AG04449 (cell line): ENCODE data around the gene DDIT3.

Experiments
- CTCF ChIA-PET: fragments of 350-600 bp; formaldehyde crosslinking; extraction: SDS; loops from one replicate; lab custom pipeline; 2021; ENCODE audit warnings: antibody characterized with exemption; lab: Yijun Ruan, JAX
- POLR2A ChIA-PET: fragments of 400-600, 350-600 bp; formaldehyde crosslinking; extraction: SDS; loops from one replicate; lab custom pipeline; 2020; ENCODE audit warnings: antibody characterized with exemption, inconsistent platforms; lab: Yijun Ruan, JAX
- DNase-seq: peaks from one replicate; pipeline ENCODE4 v3.0.0-alpha.2; 2010; ENCODE audit warnings: low read depth, low spot score
- H3K4me3 ChIP-seq: 2 replicates; pipeline ENCODE4 v1.5.1; 2011; ENCODE audit warnings: low read depth, mild to moderate bottlenecking, control low read depth, low read length
- CTCF ChIP-seq: IDR thresholded peaks from one replicate; pipeline ENCODE4 v1.5.1; 2011; ENCODE audit warnings: mild to moderate bottlenecking, moderate library complexity, low read length, control low read depth, inconsistent platforms; ENCODE audit not compliant: insufficient read depth; ENCODE audit errors: missing control alignments

DDIT3 gene

GRCh38 chr12:57548488-57548887, 28.2 kb upstream of the DDIT3 start:
- CTCF ChIA-PET: no interaction called here
- TF ChIP-seq CTCF: no peak

DNA sequence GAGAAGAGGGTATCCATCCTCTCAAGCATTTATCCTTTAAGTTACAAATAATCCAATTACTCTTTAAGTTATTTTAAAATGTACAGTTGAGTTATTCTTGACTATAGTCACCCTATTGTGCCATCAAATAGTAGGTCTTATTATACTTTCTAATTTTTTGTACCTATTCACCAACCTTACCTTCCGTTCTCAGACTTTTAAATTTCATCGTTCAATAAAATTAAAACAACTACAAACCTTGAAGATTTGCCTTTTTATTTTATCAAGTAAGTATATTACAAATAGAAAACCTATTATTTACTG, 27.6 kb upstream of the DDIT3 start:
- TF ChIP-seq CTCF: no peak
- H3K4me3 ChIP-seq: no peak overlapping the region
- CTCF ChIA-PET: no interaction called here
- POLR2A ChIA-PET: no interaction called here
- DNase-seq: no peak

More at GRCh38 chr12:57548488-57548887, 28.2 kb upstream of the DDIT3 start:
- POLR2A ChIA-PET: no interaction called here
- no peak for DNase-seq
- H3K4me3 ChIP-seq: no peak overlapping the region

GRCh38 chr12:57547288-57548012, 27.1 kb upstream of the DDIT3 start:
- peak overlapping the region; percentile 25 for H3K4me3 ChIP-seq
- ChIA-PET CTCF (interaction anchor here (1.6 to 2.0 kb wide), 3 partner anchors 12 to 36 kb away, joined by 3 to 11 read pairs (median 11); no protein-coding TSS in a partner anchor), POLR2A (interaction anchor here (0.6 to 2.2 kb wide), 5 partner anchors 9 to 28 kb away, joined by 3 to 12 read pairs (median 4); partner anchors contain the start of gene DDIT3)
- DNase-seq: no peak
- no peak for TF ChIP-seq CTCF

DNA sequence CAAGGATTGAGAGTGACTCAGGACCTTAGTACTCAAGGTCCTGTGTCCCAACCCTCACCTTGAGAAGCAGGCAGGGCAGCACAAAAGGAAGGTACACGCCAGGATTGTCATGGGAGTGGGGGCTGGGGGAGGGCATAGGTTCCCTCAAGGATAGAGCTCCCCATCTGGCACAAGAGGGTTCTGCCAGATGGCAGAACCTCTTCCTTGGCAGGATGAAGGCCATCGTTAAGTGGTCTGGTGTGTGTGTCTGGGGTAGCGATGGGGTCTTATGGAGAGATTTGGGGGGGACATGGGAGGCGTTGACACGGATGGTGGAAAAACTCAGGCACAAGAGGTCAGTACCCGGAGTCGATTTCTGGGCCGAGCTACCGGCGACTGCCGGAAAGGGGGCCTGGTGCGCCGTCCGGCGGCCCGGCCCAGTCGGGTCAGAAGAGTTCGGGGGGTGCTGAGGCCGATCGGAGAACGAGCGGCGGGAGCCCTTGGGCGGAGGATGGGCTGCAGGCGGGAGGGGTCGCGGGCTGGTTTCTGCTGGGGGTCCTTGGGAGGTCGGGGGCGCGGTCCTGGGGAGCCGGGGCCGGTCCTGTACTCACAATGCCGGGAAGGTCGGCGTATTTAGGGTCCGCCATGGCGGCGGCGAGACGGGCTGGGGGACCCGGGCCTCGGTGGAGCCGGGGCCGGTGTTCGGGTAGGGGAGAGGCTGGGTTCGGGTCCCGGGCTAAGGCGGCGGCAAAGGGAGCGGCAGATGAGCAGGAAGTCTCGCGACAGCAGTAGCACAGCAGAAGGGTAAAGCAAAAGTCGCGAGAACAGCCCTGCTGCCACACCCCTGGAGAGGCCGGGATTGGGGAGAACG, 26.3 kb upstream of the DDIT3 start, which contains the start of gene DCTN2:
Gene DCTN2 (minus strand): TSS at position 755 of the 850 bp plus-strand sequence. CDS start 129 bp downstream, at position 626.
- CTCF ChIA-PET: interaction anchor here (0.7 to 2.0 kb wide), 5 partner anchors 11 to 1729 kb away, joined by 3 to 11 read pairs (median 3); no protein-coding TSS in a partner anchor

GRCh38 chr12:57545809-57546437, 25.6 kb upstream of the DDIT3 start:
- peak overlapping the region; percentile 89 for H3K4me3 ChIP-seq
- ChIA-PET POLR2A (interaction anchor here (0.7 to 2.2 kb wide), 3 partner anchors 15 to 82 kb away, joined by 3 to 12 read pairs (median 8); partner anchors contain the start of gene DDIT3), CTCF (interaction anchor here (0.7 to 2.0 kb wide), 6 partner anchors 11 to 1728 kb away, joined by 3 to 11 read pairs (median 4); no protein-coding TSS in a partner anchor)
- no peak for TF ChIP-seq CTCF
- no peak for DNase-seq

More for the DNA sequence above, 26.3 kb upstream of the DDIT3 start, which contains the start of gene DCTN2:
- peak within 1 kb of the TSS; percentile 89 for H3K4me3 ChIP-seq
- POLR2A ChIA-PET: interaction anchor here (0.7 to 2.2 kb wide), 5 partner anchors 12 to 81 kb away, joined by 3 to 12 read pairs (median 4); partner anchors contain the start of gene DDIT3
- no peak for TF ChIP-seq CTCF
- peak; percentile 80 for DNase-seq
